ENCODE data around the gene DDIT3.

DDIT3 gene

DNA sequence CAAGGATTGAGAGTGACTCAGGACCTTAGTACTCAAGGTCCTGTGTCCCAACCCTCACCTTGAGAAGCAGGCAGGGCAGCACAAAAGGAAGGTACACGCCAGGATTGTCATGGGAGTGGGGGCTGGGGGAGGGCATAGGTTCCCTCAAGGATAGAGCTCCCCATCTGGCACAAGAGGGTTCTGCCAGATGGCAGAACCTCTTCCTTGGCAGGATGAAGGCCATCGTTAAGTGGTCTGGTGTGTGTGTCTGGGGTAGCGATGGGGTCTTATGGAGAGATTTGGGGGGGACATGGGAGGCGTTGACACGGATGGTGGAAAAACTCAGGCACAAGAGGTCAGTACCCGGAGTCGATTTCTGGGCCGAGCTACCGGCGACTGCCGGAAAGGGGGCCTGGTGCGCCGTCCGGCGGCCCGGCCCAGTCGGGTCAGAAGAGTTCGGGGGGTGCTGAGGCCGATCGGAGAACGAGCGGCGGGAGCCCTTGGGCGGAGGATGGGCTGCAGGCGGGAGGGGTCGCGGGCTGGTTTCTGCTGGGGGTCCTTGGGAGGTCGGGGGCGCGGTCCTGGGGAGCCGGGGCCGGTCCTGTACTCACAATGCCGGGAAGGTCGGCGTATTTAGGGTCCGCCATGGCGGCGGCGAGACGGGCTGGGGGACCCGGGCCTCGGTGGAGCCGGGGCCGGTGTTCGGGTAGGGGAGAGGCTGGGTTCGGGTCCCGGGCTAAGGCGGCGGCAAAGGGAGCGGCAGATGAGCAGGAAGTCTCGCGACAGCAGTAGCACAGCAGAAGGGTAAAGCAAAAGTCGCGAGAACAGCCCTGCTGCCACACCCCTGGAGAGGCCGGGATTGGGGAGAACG lies 26.3 kb upstream of the DDIT3 start, which contains the start of gene DCTN2:
DCTN2 (minus strand) TSS at position 755 of the 850 bp plus-strand sequence; CDS start at position 626, 129 bp downstream.
- DNase-seq = peak; percentile 96 to 97

DNA sequence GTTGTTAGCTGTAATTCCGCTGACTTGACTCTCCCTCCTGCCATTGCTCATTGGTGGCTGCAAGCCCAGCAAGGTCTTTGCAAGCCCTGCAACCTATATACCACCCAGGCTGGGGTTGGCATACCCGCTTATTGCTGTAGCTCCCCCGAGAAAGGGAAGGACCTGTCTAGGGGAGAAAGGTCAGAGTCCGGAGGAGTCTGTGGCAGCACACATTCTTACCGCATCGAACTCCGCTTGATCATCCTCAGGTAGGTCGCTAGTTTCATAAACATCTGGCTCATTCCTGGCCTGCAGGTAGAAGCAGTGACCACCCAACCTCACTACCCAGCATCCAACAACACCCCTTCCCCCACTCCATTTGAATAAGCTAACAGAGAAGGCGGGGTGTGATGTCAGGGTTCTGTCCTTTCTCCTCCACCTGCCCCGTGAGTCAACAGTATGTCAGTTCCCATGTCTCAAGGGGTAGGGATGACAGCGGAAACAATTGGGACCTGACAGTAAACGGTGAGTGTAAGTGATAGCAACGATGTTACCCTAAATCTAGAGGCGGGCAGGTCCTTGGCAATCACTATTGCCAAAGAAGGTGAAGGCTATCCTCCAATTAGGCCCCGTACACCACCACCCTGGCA lies 25.6 kb upstream of the DDIT3 start:
- no peak for DNase-seq

DNA sequence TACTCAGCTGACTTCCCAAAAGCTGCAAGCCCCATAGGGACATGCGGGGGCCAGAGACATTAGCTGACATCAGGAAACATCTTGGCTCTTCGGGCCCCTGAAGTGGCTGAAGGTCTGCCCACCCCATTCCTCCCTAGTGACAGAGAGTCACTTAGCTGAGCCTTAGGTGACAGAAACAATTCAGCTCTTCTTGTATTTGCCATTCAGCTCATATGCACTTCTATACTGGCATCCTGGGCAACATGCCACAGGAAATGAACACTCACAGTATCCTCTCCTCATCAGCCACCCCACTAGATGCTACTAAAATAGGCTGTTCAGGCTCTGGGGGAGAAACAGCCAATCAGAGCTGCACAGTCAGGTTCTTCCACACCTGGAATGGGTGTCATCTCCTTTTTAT lies 23.3 kb upstream of the DDIT3 start:
- no peak for DNase-seq

DNA sequence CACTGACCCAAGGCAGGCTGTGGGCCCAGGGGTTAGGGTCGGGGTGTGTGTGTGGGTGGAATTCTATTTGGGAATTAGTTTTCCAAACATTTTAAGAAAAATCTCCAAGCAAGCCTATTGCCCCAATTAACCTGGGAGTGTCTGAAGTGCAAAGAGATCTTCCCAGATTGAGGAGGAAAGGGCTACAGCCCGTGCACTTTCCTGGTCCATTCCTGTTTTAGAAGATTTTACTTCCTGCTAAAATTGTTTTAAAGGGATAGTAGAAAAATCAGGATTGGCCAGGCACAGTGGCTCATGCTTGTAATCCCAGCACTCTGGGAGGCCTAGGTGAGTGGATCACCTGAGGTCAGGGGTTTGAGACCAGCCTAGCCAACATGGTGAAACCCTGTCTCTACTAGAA lies 21.4 kb upstream of the DDIT3 start:
- DNase-seq = no peak

DNA sequence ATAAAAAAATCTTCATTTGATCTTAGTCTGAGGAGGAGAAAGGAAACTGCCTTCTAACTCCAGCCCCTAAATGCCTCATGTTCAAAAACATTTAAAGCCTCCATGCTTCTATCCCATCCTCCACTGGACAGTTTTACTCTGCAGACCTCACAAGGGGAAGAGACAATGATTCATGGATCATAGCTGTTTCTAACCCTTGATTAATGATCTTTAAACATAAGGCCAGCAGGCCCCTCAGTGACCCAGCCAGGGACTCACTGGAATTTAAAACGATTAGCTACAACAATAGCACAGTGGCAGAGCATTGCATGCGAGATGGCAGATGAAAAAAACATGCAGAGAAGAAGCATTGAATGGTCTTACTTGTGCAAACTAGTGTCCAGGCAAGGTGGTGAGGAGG lies 20.7 kb upstream of the DDIT3 start:
- no peak for DNase-seq

GRCh38 chr12:57539134-57539768 lies 18.9 kb upstream of the DDIT3 start:
- no peak for DNase-seq

DNA sequence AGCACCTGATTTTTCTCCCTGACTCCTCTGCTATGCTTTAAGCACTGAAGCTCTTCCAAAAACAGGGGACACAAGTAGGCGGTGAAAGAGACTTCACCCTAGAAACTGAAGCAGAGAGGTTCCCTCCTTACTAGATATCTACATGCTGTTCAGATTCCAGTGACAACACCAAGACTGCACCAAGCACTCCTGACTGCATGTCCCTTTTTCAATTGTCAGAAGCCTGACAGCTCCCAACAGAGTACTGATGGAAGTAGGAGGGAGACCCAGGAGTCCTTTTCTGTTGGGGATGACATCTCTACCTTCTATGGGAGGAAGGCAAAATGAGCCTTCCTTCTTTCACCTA lies 16.3 kb upstream of the DDIT3 start:
- no peak for DNase-seq

- no peak for DNase-seq
Observed at GRCh38 chr12:57535764-57536596, 15.7 kb upstream of the DDIT3 start.

DNA sequence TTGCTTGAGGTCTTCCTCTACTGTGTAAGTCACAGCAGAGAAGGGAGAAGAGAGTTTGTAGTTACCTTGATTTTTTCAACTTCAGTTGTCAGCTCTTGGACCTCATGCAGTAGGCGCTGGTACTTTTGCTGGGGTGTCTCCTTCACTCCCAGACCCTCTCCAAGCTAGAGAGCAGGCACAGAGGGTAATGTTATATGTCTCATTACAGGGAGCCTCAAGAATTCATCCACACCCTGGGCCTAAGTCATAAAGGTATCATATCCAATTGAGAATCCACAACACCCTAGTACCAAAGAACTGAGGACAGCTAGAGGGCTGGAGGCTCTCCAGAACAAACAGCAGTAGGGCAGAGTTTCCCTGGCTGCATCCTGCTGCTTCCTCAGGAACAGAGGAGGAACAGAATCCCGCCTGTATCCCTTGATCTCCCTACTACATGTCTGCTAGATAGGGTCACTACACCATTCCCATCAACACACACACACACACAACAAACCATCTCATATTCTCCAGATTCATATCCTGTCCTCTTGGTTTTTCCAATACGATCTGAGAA lies 14.8 kb upstream of the DDIT3 start:
- no peak for DNase-seq

DNA sequence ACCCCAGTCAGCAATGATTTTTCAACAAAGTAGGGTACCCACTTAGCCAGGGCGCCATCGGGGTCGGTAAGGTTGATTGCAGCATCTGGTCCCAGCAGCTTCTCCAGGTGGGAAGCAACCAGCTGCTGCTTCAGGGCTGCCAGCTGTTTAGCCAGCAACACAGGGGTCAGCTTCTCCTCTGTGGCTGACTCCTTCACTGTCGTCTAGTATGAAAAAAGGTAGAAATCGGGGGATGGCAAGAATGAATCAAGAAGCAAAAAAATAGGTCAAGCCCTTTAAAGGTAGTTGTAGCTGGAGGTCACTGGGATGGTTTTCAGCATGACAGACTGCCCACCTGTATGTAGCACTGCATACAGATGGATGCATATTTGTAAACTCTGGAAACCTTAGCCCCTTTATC lies 13.9 kb upstream of the DDIT3 start:
- DNase-seq = no peak

DNA sequence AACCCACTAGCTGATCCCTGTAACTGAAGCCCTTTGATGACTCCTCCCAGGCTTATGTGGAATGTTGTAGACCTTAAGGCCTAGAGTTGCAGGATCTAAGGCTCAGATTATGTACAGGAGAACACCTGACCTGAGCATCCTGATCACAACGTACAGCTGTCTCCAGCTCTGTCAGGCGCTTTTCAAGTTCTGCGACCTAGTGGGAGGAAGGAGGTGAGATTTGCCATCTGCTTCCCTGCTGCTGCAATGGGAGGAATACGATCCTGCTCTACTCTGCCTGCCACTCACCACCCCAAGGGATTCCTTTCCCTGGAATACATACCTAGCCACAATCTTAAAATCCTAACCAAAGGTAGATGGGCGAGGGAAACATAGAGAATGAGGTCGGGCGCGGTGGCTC lies 12.8 kb upstream of the DDIT3 start:
- DNase-seq = no peak

DNA sequence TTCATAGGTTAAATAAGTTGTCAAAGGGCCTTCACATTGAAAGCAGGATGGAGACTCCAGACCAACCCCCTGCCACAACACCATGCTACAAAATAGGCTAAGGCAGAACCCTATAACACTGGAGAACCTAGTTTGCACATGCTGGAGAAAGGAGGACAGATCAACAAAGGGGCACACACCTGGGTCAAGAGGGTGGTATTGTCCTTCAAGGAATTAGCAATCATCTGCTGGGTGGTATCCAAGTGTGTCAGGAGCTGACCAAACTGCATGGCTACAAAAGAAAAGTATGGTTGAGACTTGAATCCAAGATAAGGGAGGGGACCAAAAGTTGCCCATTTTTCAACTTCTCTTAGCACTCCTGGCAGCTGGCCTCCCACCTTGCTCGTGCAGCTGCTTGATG lies 11.5 kb upstream of the DDIT3 start:
- no peak for DNase-seq

DNA sequence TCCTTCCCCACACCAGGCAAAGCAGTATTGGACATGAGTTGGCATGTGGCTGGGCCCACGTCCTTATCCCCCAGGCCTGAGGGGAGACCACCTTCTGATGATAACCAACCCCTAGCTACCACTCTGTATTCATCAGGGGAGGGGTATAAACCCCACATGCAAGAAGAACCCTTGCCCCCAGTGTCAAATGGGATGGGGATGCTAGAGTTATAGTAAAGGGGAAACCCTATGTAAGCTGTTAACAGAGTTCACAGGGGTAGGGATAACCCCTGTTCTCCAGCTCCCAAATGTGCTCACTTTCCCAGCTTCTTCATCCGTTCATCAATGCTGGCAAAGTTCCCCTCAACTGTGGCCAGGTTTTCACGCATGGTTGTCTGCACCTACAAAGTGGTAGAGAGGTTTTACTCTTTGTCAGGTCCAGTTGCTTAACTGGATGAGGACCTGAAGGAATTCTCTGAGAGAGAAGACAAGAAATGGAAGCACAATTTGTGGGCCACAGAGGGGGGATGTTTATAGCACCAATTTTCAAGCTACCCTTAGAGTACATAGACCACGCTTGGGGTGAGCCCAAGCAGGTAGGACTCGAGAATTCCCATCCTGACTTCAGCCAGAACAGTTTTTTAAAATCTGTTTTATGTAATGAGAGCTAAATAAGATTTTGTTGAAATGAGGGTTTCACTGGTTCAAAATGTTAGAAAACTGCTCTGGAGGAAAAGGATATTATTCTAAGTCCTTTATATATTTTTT lies 10.3 kb upstream of the DDIT3 start:
- DNase-seq = no peak

DNA sequence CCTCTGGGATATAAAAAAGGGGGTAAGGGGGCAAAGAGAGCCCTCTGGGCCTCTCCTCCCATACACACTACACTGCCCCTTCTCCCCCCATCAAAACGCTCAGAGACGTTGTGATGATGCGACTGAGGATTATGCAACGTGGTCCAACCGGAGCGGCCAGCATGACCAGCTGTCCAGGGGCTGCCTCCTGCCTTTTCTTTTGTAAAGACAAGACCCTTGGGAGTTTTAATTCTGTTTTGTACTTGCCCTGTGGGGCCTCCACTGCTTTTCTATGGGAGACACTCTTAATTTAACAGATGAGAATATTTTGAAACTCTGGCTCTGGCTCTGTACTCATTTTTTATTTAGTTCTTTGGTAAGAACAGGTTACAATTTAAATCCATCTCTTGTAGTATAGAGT lies 9.5 kb upstream of the DDIT3 start:
- DNase-seq = no peak

GRCh38 chr12:57528831-57529555 lies 8.7 kb upstream of the DDIT3 start:
- DNase-seq = no peak

DNA sequence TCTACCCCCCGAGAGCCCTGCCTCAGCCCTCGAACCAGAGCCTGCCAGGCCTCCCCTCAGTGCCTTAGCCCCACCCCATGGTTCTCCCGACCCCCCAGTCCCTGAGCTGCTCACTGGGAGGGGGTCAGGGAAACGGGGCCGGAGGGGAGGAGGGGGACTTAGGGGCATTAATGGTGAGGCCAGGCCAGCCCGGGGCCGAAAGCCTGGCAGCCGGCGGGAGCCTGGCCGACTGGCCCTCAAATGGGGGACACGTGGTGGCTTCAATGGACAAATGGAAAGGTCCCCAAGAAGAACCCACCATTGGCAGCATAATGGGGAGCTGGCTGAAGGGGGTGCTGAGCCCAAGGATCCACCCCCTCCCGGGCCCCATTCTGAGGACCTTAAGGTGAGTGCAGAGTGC lies 7.9 kb upstream of the DDIT3 start:
- DNase-seq = no peak

DNA sequence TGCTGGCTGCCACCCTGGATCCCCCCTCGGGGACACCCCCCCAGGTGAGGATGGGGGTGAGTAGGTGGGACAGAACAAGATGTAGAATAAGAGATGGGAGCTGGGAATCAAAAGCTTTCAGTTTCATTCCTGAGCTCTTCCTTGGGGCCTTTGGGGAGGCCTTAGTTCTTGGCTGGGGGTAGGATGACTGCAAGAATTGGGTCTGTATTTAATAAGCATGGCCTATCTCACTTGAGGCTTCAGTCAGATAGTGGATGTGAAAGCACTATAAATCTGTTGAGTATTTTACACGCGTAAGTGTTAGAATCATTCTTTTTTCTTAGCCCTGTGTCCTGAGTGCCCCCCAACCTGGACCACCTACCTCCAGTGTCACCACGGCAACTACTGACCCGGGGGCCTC lies 6.9 kb upstream of the DDIT3 start:
- no peak for DNase-seq

GRCh38 chr12:57526477-57527126 lies 6.3 kb upstream of the DDIT3 start:
- no peak for DNase-seq

- no peak for DNase-seq
Observed at GRCh38 chr12:57525615-57526383, 5.5 kb upstream of the DDIT3 start.
